H54 (cell line): ENCODE results near the gene RALGPS1.

Experiments
- DNase-seq: peaks from one replicate; pipeline ENCODE4 v3.0.0; 2011; ENCODE audit warnings: low spot score, mixed read lengths; ENCODE audit not compliant: insufficient read length
- FAIRE-seq: peaks from 3 replicates; lab custom pipeline; 2011; peaks lifted over from hg19 to GRCh38; lab: Jason Lieb, UNC
- POLR2A ChIP-seq: IDR thresholded peaks from 2 replicates; pipeline ENCODE4 v1.6.1; 2011; ENCODE audit warnings: low read depth, mild to moderate bottlenecking, low read length

The RALGPS1 gene

GRCh38 chr9:127077644-127077946 lies 163.0 kb downstream of the RALGPS1 start:
- DNase-seq, result no peak
- no peak for TF ChIP-seq POLR2A
- no peak for FAIRE-seq

GRCh38 chr9:127078336-127078735 lies 163.8 kb downstream of the RALGPS1 start:
- FAIRE-seq (no peak), DNase-seq (no peak)
- no peak for TF ChIP-seq POLR2A

GRCh38 chr9:127078988-127079387 lies 164.4 kb downstream of the RALGPS1 start:
- no peak for TF ChIP-seq POLR2A
- FAIRE-seq (no peak), DNase-seq (no peak)

GRCh38 chr9:127079446-127080140 lies 165.0 kb downstream of the RALGPS1 start:
- DNase-seq, result no peak
- no peak for TF ChIP-seq POLR2A
- no peak for FAIRE-seq

DNA sequence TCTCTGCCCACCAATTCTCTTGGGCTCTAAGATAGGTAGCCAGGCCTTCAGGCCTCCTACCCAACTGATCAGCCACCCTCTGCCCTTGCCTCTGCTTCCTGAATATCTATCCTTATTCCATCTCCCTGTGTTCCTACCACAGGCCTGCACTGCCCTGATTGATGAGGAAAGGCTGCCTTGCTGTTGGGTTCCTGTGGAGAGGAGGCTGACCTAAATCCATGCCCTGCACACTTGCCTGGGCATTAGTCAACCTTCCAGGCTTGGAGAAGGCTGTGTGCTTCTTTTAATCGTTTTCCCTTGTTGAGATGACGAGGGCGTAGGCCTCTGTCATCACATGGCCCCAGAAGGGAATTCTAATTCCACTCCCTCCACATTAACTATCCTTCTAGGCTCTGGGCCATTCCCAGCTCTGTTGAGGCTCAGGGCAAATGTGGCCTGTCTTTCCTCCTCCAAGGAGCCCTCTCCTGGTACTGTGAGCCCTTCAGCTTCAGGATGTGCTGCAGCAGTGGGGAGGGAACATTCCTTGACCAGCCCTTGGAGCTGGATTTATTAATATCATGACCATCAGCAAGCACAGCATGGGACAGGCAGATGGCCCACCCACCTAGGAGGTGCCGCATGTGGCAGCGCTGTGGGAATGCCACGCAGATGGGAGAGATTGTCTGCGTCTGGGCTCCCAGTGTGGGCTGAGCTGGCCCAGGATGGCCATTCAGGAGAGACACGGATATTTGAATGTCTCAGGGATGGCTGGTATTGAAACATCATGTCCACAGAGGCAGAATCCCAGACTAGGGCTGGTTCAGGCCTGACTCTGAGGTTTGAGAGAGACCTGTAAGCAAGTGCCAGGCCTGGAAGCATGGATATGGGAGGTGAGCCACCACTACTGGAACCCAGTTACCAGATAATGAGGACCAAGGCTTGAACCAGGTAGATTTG lies 166.9 kb downstream of the RALGPS1 start:
- TF ChIP-seq POLR2A, result no peak
- no peak for FAIRE-seq

GRCh38 chr9:127083138-127083980 lies 168.8 kb downstream of the RALGPS1 start:
- no peak for TF ChIP-seq POLR2A
- no peak for FAIRE-seq
- no peak for DNase-seq

More for the DNA sequence above, 166.9 kb downstream of the RALGPS1 start:
- no peak for DNase-seq

GRCh38 chr9:127084076-127085039 lies 169.8 kb downstream of the RALGPS1 start:
- FAIRE-seq (no peak), DNase-seq (no peak)
- no peak for TF ChIP-seq POLR2A

GRCh38 chr9:127085186-127085585 lies 170.6 kb downstream of the RALGPS1 start:
- FAIRE-seq (no peak), DNase-seq (no peak)
- no peak for TF ChIP-seq POLR2A

DNA sequence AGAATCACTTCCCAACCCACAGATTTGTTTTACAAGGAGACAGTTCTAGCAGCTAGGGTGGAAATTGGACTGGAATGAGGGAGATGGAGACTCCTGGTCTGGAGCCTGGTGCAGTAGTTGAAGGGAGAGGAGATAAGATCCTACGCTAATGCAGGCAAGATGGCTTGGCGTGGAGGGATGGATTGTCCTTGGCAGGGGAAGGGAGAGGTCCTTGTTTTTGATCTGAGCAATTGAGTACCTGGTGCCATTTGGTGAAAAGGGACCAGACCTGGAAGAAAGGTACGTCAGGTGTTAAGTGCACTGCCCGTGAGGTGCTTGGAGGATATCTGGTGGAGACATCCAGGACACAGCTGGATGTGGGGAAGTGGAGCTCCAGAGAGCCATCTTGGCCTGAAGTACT lies 172.2 kb downstream of the RALGPS1 start:
- DNase-seq, result no peak
- no peak for TF ChIP-seq POLR2A
- no peak for FAIRE-seq

- TF ChIP-seq POLR2A, result no peak
- DNase-seq, result no peak
- no peak for FAIRE-seq
Observed at GRCh38 chr9:127087411-127087810, 172.8 kb downstream of the RALGPS1 start.

GRCh38 chr9:127087836-127088235 lies 173.3 kb downstream of the RALGPS1 start:
- FAIRE-seq, result no peak
- TF ChIP-seq POLR2A, result no peak
- no peak for DNase-seq

DNA sequence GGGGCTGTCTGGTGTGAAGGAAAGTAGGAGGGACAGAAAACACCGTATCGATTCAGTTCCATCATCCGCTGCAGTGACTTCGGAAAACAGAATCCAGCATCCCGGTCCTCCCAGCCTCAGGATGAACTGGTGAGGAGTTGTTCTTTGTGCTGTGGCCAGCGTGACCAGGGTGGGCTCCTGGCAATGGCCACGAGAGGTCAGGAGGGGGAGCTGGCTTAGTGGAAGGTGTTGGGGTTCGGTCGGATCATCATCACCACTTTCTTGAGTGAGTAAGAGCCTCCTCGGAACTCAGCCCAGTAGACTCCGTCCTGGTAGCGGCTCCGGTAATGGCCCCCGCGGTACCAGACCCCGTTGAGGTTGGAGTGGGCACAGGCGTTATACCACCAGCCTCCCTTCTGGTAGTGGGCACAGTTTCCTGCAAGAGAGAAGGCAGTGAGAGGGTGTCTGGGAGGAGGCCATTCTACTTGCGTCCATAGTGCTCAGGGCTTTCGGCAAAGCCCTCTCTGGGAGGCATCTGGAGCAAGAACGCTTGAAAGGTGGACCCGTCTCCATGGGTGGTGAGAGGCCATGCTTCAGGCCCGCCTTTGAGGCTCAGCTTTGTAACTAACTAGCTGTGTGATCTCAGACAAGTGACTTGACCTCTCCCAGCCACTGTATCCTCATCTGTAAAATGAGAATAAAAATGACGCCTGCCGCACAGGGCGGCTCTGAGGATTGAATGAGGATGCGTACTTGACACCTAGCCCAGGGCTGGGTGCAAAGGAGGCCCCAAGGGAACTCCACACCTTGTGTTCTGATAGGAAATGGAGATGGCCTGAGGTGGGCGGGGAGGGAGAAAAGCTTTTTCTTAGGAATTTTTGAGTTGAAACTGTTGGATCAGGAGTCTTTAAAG lies 174.4 kb downstream of the RALGPS1 start:
- no peak for FAIRE-seq
- no peak for TF ChIP-seq POLR2A
- DNase-seq, result no peak
